Measurements from ENCODE around the gene PPM1L. TPM values are rescaled to one million over a fixed set of nuclear protein-coding genes. Genes with fewer than 3 reads are reported as not detected.
"Not testable (repeated sequence)": the region's sequence is repeated elsewhere in the genome, so short reads cannot be mapped to it uniquely, and the experiment has no call there.

Gene PPM1L
- total and polyA plus RNA-seq, 7 donors = 6.2 to 76.1 (median 66.0) TPM

GRCh38 chr3:160980740-160981139, 224.7 kb downstream of the PPM1L start:
- intact Hi-C loops (cut with DNase I) = no loop called here
- ATAC-seq (peak in 2 of 4 donors; percentile 15 to 22), DNase-seq (no peak)
- Histone ChIP-seq H3K27me3 (ENCODE audit: insufficient read depth in 3 of 3, low read length in 2 of 3) (no peaks in the 10 kb centered on the region), H3K36me3 (ENCODE audit: insufficient read depth in 1 of 2, low read depth in 1 of 2) (no peaks in the 10 kb centered on the region), H3K27ac (no peak overlapping the region), H3K9me3 (no peaks in the 10 kb centered on the region), H3K4me1 (no peaks in the 10 kb centered on the region), H3K4me3 (no peak overlapping the region)
- no peak for TF ChIP-seq CTCF (IDR thresholded peaks at IDR 0.05)
- WGBS, 3 donors = 80 to 87% (median 82%) methylated on average over 2 of the region's 2 CpGs

GRCh38 chr3:160981217-160981938, 225.3 kb downstream of the PPM1L start:
- Histone ChIP-seq H3K36me3 (ENCODE audit: insufficient read depth in 1 of 2, low read depth in 1 of 2) (no peaks in the 10 kb centered on the region), H3K4me1 (no peaks in the 10 kb centered on the region), H3K4me3 (no peak overlapping the region), H3K27ac (no peak overlapping the region), H3K27me3 (ENCODE audit: insufficient read depth in 3 of 3, low read length in 2 of 3) (no peaks in the 10 kb centered on the region), H3K9me3 (no peaks in the 10 kb centered on the region)
- 92 to 95% (median 94%) methylated on average over 3 of the region's 3 CpGs for WGBS, 3 donors
- no peak for TF ChIP-seq CTCF (IDR thresholded peaks at IDR 0.05)
- intact Hi-C loops (cut with DNase I) = no loop called here
- no peak for DNase-seq
- ATAC-seq = peak in 3 of 4 donors; percentile 63 to 66 (median 63)

GRCh38 chr3:160982491-160982890, 226.5 kb downstream of the PPM1L start:
- Histone ChIP-seq H3K4me1 (no peaks in the 10 kb centered on the region), H3K9me3 (no peaks in the 10 kb centered on the region), H3K36me3 (ENCODE audit: insufficient read depth in 1 of 2, low read depth in 1 of 2) (no peaks in the 10 kb centered on the region), H3K27me3 (ENCODE audit: insufficient read depth in 3 of 3, low read length in 2 of 3) (no peaks in the 10 kb centered on the region), H3K27ac (no peak overlapping the region), H3K4me3 (no peak overlapping the region)
- no peak for DNase-seq
- intact Hi-C loops (cut with DNase I) = no loop called here
- no peak for ATAC-seq
- TF ChIP-seq CTCF (IDR thresholded peaks at IDR 0.05) = no peak
- WGBS, 3 donors = 76 to 82% (median 81%) methylated on average over 1 of the region's 1 CpG

GRCh38 chr3:160983900-160984299, 227.9 kb downstream of the PPM1L start:
- H3K4me3 ChIP-seq; intact Hi-C loops (cut with DNase I); H3K9me3 ChIP-seq; H3K27me3 ChIP-seq (ENCODE audit: insufficient read depth in 3 of 3, low read length in 2 of 3); H3K36me3 ChIP-seq (ENCODE audit: insufficient read depth in 1 of 2, low read depth in 1 of 2); DNase-seq; H3K4me1 ChIP-seq; H3K27ac ChIP-seq; ATAC-seq: not testable (repeated sequence)
- 86 to 90% (median 89%) methylated on average over 6 of the region's 6 CpGs for WGBS, 3 donors

GRCh38 chr3:160986069-160986468, 230.0 kb downstream of the PPM1L start:
- Histone ChIP-seq H3K27me3 (ENCODE audit: insufficient read depth in 3 of 3, low read length in 2 of 3) (no peaks in the 10 kb centered on the region), H3K9me3 (no peaks in the 10 kb centered on the region), H3K27ac (no peak overlapping the region), H3K4me3 (no peak overlapping the region), H3K36me3 (ENCODE audit: insufficient read depth in 1 of 2, low read depth in 1 of 2) (peaks cover 0 to 13% of the 10 kb centered on the region in 2 donors), H3K4me1 (no peaks in the 10 kb centered on the region)
- 44 to 58% (median 53%) methylated on average over 2 of the region's 2 CpGs for WGBS, 3 donors
- no peak for DNase-seq
- ATAC-seq = peak in 3 of 4 donors; percentile 29 to 63 (median 63)
- intact Hi-C loops (cut with DNase I) = no loop called here
- no peak for TF ChIP-seq CTCF (IDR thresholded peaks at IDR 0.05)

Measured in psoas muscle (tissue), 8 donors.